ENCODE data around the gene LYL1.

The LYL1 gene

DNA sequence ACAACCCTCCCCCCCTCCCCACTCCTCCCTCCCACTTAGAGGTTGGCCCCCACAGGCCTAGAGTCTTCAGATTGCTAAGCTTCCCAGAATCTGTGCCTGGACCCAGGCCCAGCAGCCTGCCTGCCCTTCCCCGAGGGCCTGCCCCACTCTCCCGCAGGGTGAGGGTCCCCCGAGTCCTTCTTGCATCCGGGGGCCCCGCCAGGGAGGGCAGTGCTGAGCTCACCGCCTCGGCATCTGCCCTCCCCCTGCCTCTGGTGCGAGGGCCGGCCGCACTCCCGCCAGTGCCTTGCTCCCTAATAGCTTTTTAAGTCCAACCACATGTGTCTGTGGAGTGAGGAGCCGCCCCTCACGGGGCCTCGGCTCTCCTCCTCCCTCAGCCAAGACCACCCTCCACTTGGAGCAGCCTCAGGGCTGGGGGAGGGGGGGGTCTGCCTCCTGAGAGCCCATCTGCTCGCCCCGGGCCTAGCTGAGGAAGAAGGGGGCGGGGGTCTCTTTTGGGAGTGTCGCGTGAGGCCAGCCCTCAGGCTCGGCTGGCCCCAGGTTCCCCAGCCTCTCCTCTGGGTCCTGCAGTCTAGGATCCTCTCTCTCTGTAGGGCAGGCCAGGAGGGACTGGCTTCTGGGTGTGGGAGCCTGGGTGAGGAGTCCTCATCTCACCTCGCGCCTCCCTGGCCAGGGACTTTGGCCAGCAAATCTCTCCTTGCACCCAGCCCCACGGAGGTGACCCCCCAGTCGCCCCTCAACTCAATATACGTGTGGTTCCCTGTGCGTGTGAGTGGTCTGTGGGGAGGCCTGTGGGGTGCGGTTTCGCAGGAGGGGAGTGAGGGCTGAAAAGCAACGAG lies 47.2 kb downstream of the LYL1 start:
- DNase-seq (ENCODE audit: low read depth in 1 of 2, low spot score in 1 of 2) = no peak
- no peaks in the 10 kb centered on the region for H3K27me3 ChIP-seq (ENCODE audit: insufficient read depth, poor library complexity, severe bottlenecking)
- TF ChIP-seq, protein P1, sequence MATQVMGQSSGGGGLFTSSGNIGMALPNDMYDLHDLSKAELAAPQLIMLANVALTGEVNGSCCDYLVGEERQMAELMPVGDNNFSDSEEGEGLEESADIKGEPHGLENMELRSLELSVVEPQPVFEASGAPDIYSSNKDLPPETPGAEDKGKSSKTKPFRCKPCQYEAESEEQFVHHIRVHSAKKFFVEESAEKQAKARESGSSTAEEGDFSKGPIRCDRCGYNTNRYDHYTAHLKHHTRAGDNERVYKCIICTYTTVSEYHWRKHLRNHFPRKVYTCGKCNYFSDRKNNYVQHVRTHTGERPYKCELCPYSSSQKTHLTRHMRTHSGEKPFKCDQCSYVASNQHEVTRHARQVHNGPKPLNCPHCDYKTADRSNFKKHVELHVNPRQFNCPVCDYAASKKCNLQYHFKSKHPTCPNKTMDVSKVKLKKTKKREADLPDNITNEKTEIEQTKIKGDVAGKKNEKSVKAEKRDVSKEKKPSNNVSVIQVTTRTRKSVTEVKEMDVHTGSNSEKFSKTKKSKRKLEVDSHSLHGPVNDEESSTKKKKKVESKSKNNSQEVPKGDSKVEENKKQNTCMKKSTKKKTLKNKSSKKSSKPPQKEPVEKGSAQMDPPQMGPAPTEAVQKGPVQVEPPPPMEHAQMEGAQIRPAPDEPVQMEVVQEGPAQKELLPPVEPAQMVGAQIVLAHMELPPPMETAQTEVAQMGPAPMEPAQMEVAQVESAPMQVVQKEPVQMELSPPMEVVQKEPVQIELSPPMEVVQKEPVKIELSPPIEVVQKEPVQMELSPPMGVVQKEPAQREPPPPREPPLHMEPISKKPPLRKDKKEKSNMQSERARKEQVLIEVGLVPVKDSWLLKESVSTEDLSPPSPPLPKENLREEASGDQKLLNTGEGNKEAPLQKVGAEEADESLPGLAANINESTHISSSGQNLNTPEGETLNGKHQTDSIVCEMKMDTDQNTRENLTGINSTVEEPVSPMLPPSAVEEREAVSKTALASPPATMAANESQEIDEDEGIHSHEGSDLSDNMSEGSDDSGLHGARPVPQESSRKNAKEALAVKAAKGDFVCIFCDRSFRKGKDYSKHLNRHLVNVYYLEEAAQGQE (IDR thresholded peaks at IDR 0.05; ENCODE audit: insufficient replicate concordance, low read depth) = no peak
- TF ChIP-seq SPI1 (IDR thresholded peaks at IDR 0.05; ENCODE audit: borderline replicate concordance, low read depth) (no peak), POLR2AphosphoS5 (IDR thresholded peaks at IDR 0.05; ENCODE audit: low read depth) (no peak), GABPA (IDR thresholded peaks at IDR 0.05; ENCODE audit: low read depth) (no peak)
- no peak overlapping the region for H3K4me3 ChIP-seq (replicated peaks; ENCODE audit: insufficient read depth, low read length)
- no peak overlapping the region for H3K27ac ChIP-seq (replicated peaks)

- no peak overlapping the region for H3K4me3 ChIP-seq (replicated peaks; ENCODE audit: insufficient read depth, low read length)
- no peak for DNase-seq (ENCODE audit: low read depth in 1 of 2, low spot score in 1 of 2)
- no peak overlapping the region for H3K27ac ChIP-seq (replicated peaks)
- H3K27me3 ChIP-seq (ENCODE audit: insufficient read depth, poor library complexity, severe bottlenecking) = no peaks in the 10 kb centered on the region
- no peak for TF ChIP-seq GABPA (IDR thresholded peaks at IDR 0.05; ENCODE audit: low read depth)
- TF ChIP-seq CTCF (IDR thresholded peaks at IDR 0.05; ENCODE audit: insufficient read depth, low read length) = no peak
- TF ChIP-seq, protein P1 (IDR thresholded peaks at IDR 0.05; ENCODE audit: insufficient replicate concordance, low read depth) = no peak
- TF ChIP-seq POLR2AphosphoS5 (IDR thresholded peaks at IDR 0.05; ENCODE audit: low read depth) = no peak
- no peak for TF ChIP-seq SPI1 (IDR thresholded peaks at IDR 0.05; ENCODE audit: borderline replicate concordance, low read depth)
Measured at GRCh38 chr19:13054626-13055212, 47.9 kb downstream of the LYL1 start.

GRCh38 chr19:13053761-13054625 lies 48.7 kb downstream of the LYL1 start:
- Histone ChIP-seq H3K27me3 (ENCODE audit: insufficient read depth, poor library complexity, severe bottlenecking) (no peaks in the 10 kb centered on the region), H3K27ac (replicated peaks) (no peak overlapping the region)
- no peak for DNase-seq (ENCODE audit: low read depth in 1 of 2, low spot score in 1 of 2)

More at GRCh38 chr19:13053761-13054625, 48.7 kb downstream of the LYL1 start:
- TF ChIP-seq, protein P1 (IDR thresholded peaks at IDR 0.05; ENCODE audit: insufficient replicate concordance, low read depth) = no peak
- no peak for TF ChIP-seq CTCF (IDR thresholded peaks at IDR 0.05; ENCODE audit: insufficient read depth, low read length)
- TF ChIP-seq POLR2AphosphoS5 (IDR thresholded peaks at IDR 0.05; ENCODE audit: low read depth) = no peak
- no peak for TF ChIP-seq SPI1 (IDR thresholded peaks at IDR 0.05; ENCODE audit: borderline replicate concordance, low read depth)
- no peak for TF ChIP-seq GABPA (IDR thresholded peaks at IDR 0.05; ENCODE audit: low read depth)
- H3K4me3 ChIP-seq (replicated peaks; ENCODE audit: insufficient read depth, low read length) = no peak overlapping the region

All from HL-60 (cell line).